Measurements from ENCODE around the gene EXOC5. TPM values are rescaled to one million over a fixed set of nuclear protein-coding genes. Genes with fewer than 3 reads are reported as not detected.

The EXOC5 gene
- 10 to 100 TPM; 44.8 to 71.1 TPM for total RNA-seq

GRCh38 chr14:57268161-57269069 is at the start of gene EXOC5, which contains the start of gene AP5M1:
EXOC5 (minus strand) TSS chr14:57268905; CDS start chr14:57268648, 257 bp downstream.
AP5M1 (plus strand) TSS chr14:57268971; CDS start chr14:57269315, 344 bp downstream.
- intact Hi-C loops (cut with DNase I): no loop called here
- Histone ChIP-seq H3K36me3 (no peaks in the 10 kb centered on the region), H3K9ac (ENCODE audit: low read depth in 2 of 2, low read length in 2 of 2) (peak within 1 kb of the TSS; percentile 92 to 94), H3K27ac (peak within 1 kb of the TSS; percentile 99), H3K9me3 (no peaks in the 10 kb centered on the region), H3K4me1 (peaks cover 3% of the 10 kb centered on the region), H3K4me3 (peak within 1 kb of the TSS; percentile 90), H3K27me3 (no peaks in the 10 kb centered on the region)
- no peak for TF ChIP-seq CTCF (IDR thresholded peaks at IDR 0.05)
- peak; percentile 97 for DNase-seq

- Histone ChIP-seq H3K27me3 (no peaks in the 10 kb centered on the region), H3K4me3 (no peak overlapping the region), H3K27ac (no peak overlapping the region), H3K9me3 (no peaks in the 10 kb centered on the region), H3K36me3 (no peaks in the 10 kb centered on the region), H3K9ac (ENCODE audit: low read depth in 2 of 2, low read length in 2 of 2) (no peak overlapping the region), H3K4me1 (no peaks in the 10 kb centered on the region)
- peak; percentile 82 for DNase-seq
- peak; percentile 94 for TF ChIP-seq CTCF (IDR thresholded peaks at IDR 0.05)
- intact Hi-C loops (cut with DNase I): loop anchor here (5.0 kb wide), 1 partner anchor 825 kb away; no protein-coding TSS in a partner anchor
These were observed 48.6 kb upstream of the EXOC5 start for GRCh38 chr14:57317248-57317833.

GRCh38 chr14:57314396-57315089 is 45.8 kb upstream of the EXOC5 start:
- H3K9ac ChIP-seq (ENCODE audit: low read depth in 2 of 2, low read length in 2 of 2): no peak overlapping the region
- H3K4me3 ChIP-seq: no peak overlapping the region
- DNase-seq: no peak
- no peaks in the 10 kb centered on the region for H3K4me1 ChIP-seq
- H3K9me3 ChIP-seq: no peaks in the 10 kb centered on the region
- no peak for TF ChIP-seq CTCF (IDR thresholded peaks at IDR 0.05)
- no peaks in the 10 kb centered on the region for H3K27me3 ChIP-seq
- no peaks in the 10 kb centered on the region for H3K36me3 ChIP-seq
- intact Hi-C loops (cut with DNase I): loop anchor here (5.0 kb wide), 1 partner anchor 822 kb away; no protein-coding TSS in a partner anchor
- no peak overlapping the region for H3K27ac ChIP-seq

- no peaks in the 10 kb centered on the region for H3K27me3 ChIP-seq
- no peak for TF ChIP-seq CTCF (IDR thresholded peaks at IDR 0.05)
- no peak overlapping the region for H3K4me3 ChIP-seq
- no peaks in the 10 kb centered on the region for H3K36me3 ChIP-seq
- intact Hi-C loops (cut with DNase I): no loop called here
- DNase-seq: no peak
- H3K4me1 ChIP-seq: no peaks in the 10 kb centered on the region
- H3K9ac ChIP-seq (ENCODE audit: low read depth in 2 of 2, low read length in 2 of 2): no peak overlapping the region
- H3K27ac ChIP-seq: no peak overlapping the region
- H3K9me3 ChIP-seq: no peaks in the 10 kb centered on the region
These were observed 34.2 kb upstream of the EXOC5 start for GRCh38 chr14:57302883-57303282.

GRCh38 chr14:57299511-57299910 is 30.8 kb upstream of the EXOC5 start:
- DNase-seq: no peak
- intact Hi-C loops (cut with DNase I): loop anchor here (10.0 kb wide), 1 partner anchor 95 kb away; no protein-coding TSS in a partner anchor
- Histone ChIP-seq H3K36me3 (no peaks in the 10 kb centered on the region), H3K4me1 (no peaks in the 10 kb centered on the region), H3K27me3 (no peaks in the 10 kb centered on the region), H3K9ac (ENCODE audit: low read depth in 2 of 2, low read length in 2 of 2) (no peak overlapping the region), H3K9me3 (no peaks in the 10 kb centered on the region), H3K4me3 (no peak overlapping the region), H3K27ac (no peak overlapping the region)
- no peak for TF ChIP-seq CTCF (IDR thresholded peaks at IDR 0.05)
